Measurements from ENCODE around the gene DUSP22.
"Not testable (repeated sequence)": the region's sequence is repeated elsewhere in the genome, so short reads cannot be mapped to it uniquely, and the experiment has no call there.

The DUSP22 gene

GRCh38 chr6:285902-286301 lies 6.4 kb upstream of the DUSP22 start:
- Mint-ChIP-seq H3K36me3 (peaks cover 15 to 24% of the 10 kb centered on the region in 2 donors), H3K4me1 (peaks cover 51 to 67% of the 10 kb centered on the region in 2 donors), H3K27ac (peak overlapping the region; percentile 69)
- DNase-seq; H3K27me3 Mint-ChIP-seq; H3K4me3 Mint-ChIP-seq; H3K9me3 Mint-ChIP-seq; ATAC-seq (replicated peaks): not testable (repeated sequence)

GRCh38 chr6:286681-287488 lies 5.4 kb upstream of the DUSP22 start:
- ATAC-seq (replicated peaks): peak; percentile 59 to 70
- Mint-ChIP-seq H3K27me3 (no peaks in the 10 kb centered on the region), H3K36me3 (peaks cover 8 to 17% of the 10 kb centered on the region in 2 donors), H3K4me1 (peaks cover 50 to 72% of the 10 kb centered on the region in 2 donors), H3K4me3 (peak overlapping the region; percentile 66 to 79), H3K27ac (peak overlapping the region; percentile 93), H3K9me3 (no peaks in the 10 kb centered on the region)
- peak; percentile 63 for DNase-seq

GRCh38 chr6:287489-287860 lies 4.8 kb upstream of the DUSP22 start:
- ATAC-seq (replicated peaks) (no peak), DNase-seq (no peak)
- Mint-ChIP-seq H3K4me3 (peak overlapping the region in 1 of 2 donors; percentile 79), H3K9me3 (no peaks in the 10 kb centered on the region), H3K36me3 (peaks cover 7 to 11% of the 10 kb centered on the region in 2 donors), H3K27ac (peak overlapping the region; percentile 93), H3K4me1 (peaks cover 49 to 71% of the 10 kb centered on the region in 2 donors), H3K27me3 (no peaks in the 10 kb centered on the region)

- Mint-ChIP-seq H3K4me1 (peaks cover 48 to 70% of the 10 kb centered on the region in 2 donors), H3K36me3 (peaks cover 6 to 10% of the 10 kb centered on the region in 2 donors), H3K9me3 (no peaks in the 10 kb centered on the region), H3K27ac (no peak overlapping the region), H3K27me3 (no peaks in the 10 kb centered on the region), H3K4me3 (peak overlapping the region in 1 of 2 donors; percentile 18)
- ATAC-seq (replicated peaks): no peak
- no peak for DNase-seq
These were observed 3.4 kb upstream of the DUSP22 start for GRCh38 chr6:288866-289265.

GRCh38 chr6:290111-290922 lies 2.0 kb upstream of the DUSP22 start:
- Mint-ChIP-seq H3K27me3 (no peaks in the 10 kb centered on the region), H3K36me3 (peaks cover 9 to 19% of the 10 kb centered on the region in 2 donors), H3K9me3 (peaks cover 0 to 4% of the 10 kb centered on the region in 2 donors), H3K4me1 (peaks cover 58 to 70% of the 10 kb centered on the region in 2 donors), H3K4me3 (peak overlapping the region; percentile 14 to 54), H3K27ac (peak overlapping the region; percentile 81)
- no peak for ATAC-seq (replicated peaks)
- peak; percentile 37 for DNase-seq

- no peak for DNase-seq
- peaks cover 9 to 19% of the 10 kb centered on the region in 2 donors for H3K36me3 Mint-ChIP-seq
- no peaks in the 10 kb centered on the region for H3K27me3 Mint-ChIP-seq
- peaks cover 54 to 62% of the 10 kb centered on the region in 2 donors for H3K4me1 Mint-ChIP-seq
- H3K9me3 Mint-ChIP-seq: peaks cover 0 to 4% of the 10 kb centered on the region in 2 donors
- peak overlapping the region; percentile 95 for H3K27ac Mint-ChIP-seq
- peak in 1 of 2 donors; percentile 10 for ATAC-seq (replicated peaks)
- H3K4me3 Mint-ChIP-seq: peak overlapping the region; percentile 75 to 82
These were observed 1.0 kb upstream of the DUSP22 start for GRCh38 chr6:291204-291696.

- peak overlapping the region; percentile 98 for H3K27ac Mint-ChIP-seq
- peaks cover 49 to 57% of the 10 kb centered on the region in 2 donors for H3K4me1 Mint-ChIP-seq
- peaks cover 9 to 19% of the 10 kb centered on the region in 2 donors for H3K36me3 Mint-ChIP-seq
- ATAC-seq (replicated peaks) (peak; percentile 38 to 55), DNase-seq (peak; percentile 83)
- H3K9me3 Mint-ChIP-seq: peaks cover 0 to 4% of the 10 kb centered on the region in 2 donors
- peak overlapping the region; percentile 92 to 94 for H3K4me3 Mint-ChIP-seq
- H3K27me3 Mint-ChIP-seq: no peaks in the 10 kb centered on the region
These were observed 362 bp downstream of the DUSP22 start for GRCh38 chr6:292506-293192.

- DNase-seq: no peak
- Mint-ChIP-seq H3K4me1 (peaks cover 41 to 53% of the 10 kb centered on the region in 2 donors), H3K36me3 (peaks cover 7 to 15% of the 10 kb centered on the region in 2 donors)
These were observed 1.2 kb downstream of the DUSP22 start for GRCh38 chr6:293193-294174.

GRCh38 chr6:294656-295565 lies 2.6 kb downstream of the DUSP22 start:
- ATAC-seq (replicated peaks): no peak
- Mint-ChIP-seq H3K36me3 (peaks cover 7 to 13% of the 10 kb centered on the region in 2 donors), H3K9me3 (peaks cover 0 to 4% of the 10 kb centered on the region in 2 donors), H3K4me1 (peaks cover 27 to 42% of the 10 kb centered on the region in 2 donors), H3K27ac (no peak overlapping the region), H3K4me3 (peak overlapping the region; percentile 6 to 71), H3K27me3 (no peaks in the 10 kb centered on the region)
- no peak for DNase-seq

More at GRCh38 chr6:293193-294174, 1.2 kb downstream of the DUSP22 start:
- H3K9me3 Mint-ChIP-seq: peaks cover 0 to 4% of the 10 kb centered on the region in 2 donors
- peak overlapping the region; percentile 98 for H3K27ac Mint-ChIP-seq
- H3K27me3 Mint-ChIP-seq: no peaks in the 10 kb centered on the region
- H3K4me3 Mint-ChIP-seq: peak overlapping the region; percentile 92 to 94
- ATAC-seq (replicated peaks): no peak

GRCh38 chr6:296151-297122 lies 4.2 kb downstream of the DUSP22 start:
- H3K4me1 Mint-ChIP-seq: peaks cover 11 to 31% of the 10 kb centered on the region in 2 donors
- peak overlapping the region; percentile 64 to 68 for H3K4me3 Mint-ChIP-seq
- DNase-seq: no peak
- no peak overlapping the region for H3K27ac Mint-ChIP-seq
- H3K9me3 Mint-ChIP-seq: peaks cover 0 to 4% of the 10 kb centered on the region in 2 donors
- no peaks in the 10 kb centered on the region for H3K27me3 Mint-ChIP-seq
- H3K36me3 Mint-ChIP-seq: peaks cover 7 to 13% of the 10 kb centered on the region in 2 donors
- ATAC-seq (replicated peaks): no peak

GRCh38 chr6:297571-298232 lies 5.4 kb downstream of the DUSP22 start:
- Mint-ChIP-seq H3K27me3 (no peaks in the 10 kb centered on the region), H3K9me3 (peaks cover 0 to 4% of the 10 kb centered on the region in 2 donors), H3K27ac (no peak overlapping the region), H3K4me1 (peaks cover 9 to 31% of the 10 kb centered on the region in 2 donors), H3K4me3 (peak overlapping the region; percentile 37 to 68), H3K36me3 (peaks cover 7 to 13% of the 10 kb centered on the region in 2 donors)
- ATAC-seq (replicated peaks): peak; percentile 4 to 12
- DNase-seq: no peak
